GM21619 (cell line): ENCODE measurements around the gene SVOP.

ENCODE experiments used
- ATAC-seq: cut with Tn5 transposase; IDR thresholded peaks from one replicate; pipeline ENCODE4 v1.9.1; 2021; ENCODE audit not compliant: unreplicated experiment

SVOP gene

DNA sequence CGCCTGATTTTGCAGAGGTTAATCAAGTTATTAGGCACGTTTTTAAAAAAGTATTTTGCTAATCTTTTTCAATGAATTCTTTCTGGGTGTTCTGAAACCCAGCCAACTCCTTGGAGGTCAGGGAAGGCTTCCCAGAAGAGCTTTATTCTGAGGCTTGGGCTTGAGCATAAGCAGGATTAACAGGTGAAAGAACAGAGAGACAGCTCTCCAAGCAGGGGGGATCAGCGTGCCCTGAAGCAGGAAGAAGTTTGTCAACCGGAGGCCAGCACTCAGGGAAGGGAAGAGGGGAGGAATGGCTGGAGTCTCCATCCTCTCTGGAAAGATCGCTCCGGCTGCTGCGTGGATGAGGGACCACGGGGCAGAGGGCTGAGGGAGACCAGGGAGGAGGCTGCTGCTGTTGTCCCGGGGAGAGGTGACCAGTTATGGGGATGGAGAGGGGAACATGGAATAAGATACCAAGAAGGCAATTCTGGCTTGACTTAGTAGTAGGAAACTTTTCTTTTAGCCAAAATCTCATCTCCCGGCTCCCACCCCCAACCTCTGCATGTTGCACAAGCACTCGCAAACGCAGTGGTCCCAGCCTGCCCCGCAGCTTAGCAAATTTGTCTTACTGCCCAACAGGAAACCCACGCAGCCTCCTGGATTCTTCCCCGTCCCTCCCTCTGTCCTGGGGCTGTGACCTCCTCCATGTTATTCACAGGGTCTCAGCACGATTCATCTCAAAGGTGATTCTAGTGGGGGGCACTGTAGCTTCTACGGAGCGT lies 162.4 kb downstream of the SVOP start:
- ATAC-seq = no peak
